GM18502 (cell line): Measurements from ENCODE around the gene SPAG8.

Experiments
- ATAC-seq: cut with Tn5 transposase; IDR thresholded peaks from one replicate; pipeline ENCODE4 v1.9.1; 2021; ENCODE audit warnings: mild to moderate bottlenecking; ENCODE audit not compliant: unreplicated experiment, poor library complexity

Gene SPAG8

GRCh38 chr9:35812025-35812602 lies at the start of gene SPAG8:
Gene SPAG8 (minus strand): TSS chr9:35812262. CDS start chr9:35812147, 115 bp downstream.
- ATAC-seq, result peak; percentile 69

GRCh38 chr9:35861161-35861897 lies 49.3 kb upstream of the SPAG8 start:
- ATAC-seq, result no peak

- no peak for ATAC-seq
Observed at GRCh38 chr9:35859990-35860339, 47.9 kb upstream of the SPAG8 start.

- ATAC-seq, result no peak
Observed at GRCh38 chr9:35859310-35859989, 47.4 kb upstream of the SPAG8 start.

- ATAC-seq, result no peak
Observed at GRCh38 chr9:35858458-35858857, 46.4 kb upstream of the SPAG8 start.

GRCh38 chr9:35856882-35857281 lies 44.8 kb upstream of the SPAG8 start:
- no peak for ATAC-seq

GRCh38 chr9:35856206-35856605 lies 44.1 kb upstream of the SPAG8 start:
- no peak for ATAC-seq

- no peak for ATAC-seq
Observed at GRCh38 chr9:35854091-35854762, 42.2 kb upstream of the SPAG8 start.

- ATAC-seq, result no peak
Observed at GRCh38 chr9:35852876-35853865, 41.1 kb upstream of the SPAG8 start.

GRCh38 chr9:35852267-35852815 lies 40.3 kb upstream of the SPAG8 start:
- ATAC-seq, result no peak

GRCh38 chr9:35847792-35848572 lies 35.9 kb upstream of the SPAG8 start:
- ATAC-seq, result peak; percentile 94

GRCh38 chr9:35845824-35846771 lies 34.0 kb upstream of the SPAG8 start:
- no peak for ATAC-seq

- ATAC-seq, result no peak
Observed at GRCh38 chr9:35844628-35845270, 32.7 kb upstream of the SPAG8 start.

GRCh38 chr9:35842795-35843194 lies 30.7 kb upstream of the SPAG8 start:
- no peak for ATAC-seq

GRCh38 chr9:35842020-35842745 lies 30.1 kb upstream of the SPAG8 start:
- ATAC-seq, result no peak

GRCh38 chr9:35841645-35841900 lies 29.5 kb upstream of the SPAG8 start:
- ATAC-seq, result no peak
